Effector CD8-positive, alpha-beta T cell (primary cell): ENCODE measurements around the gene TSHZ1.

ENCODE experiments used
- DNase-seq: peaks from one replicate; lab custom pipeline; 2025; lab: John Stamatoyannopoulos, UW
- total RNA-seq, 4 experiments: gene quantifications; one replicate each; lab custom pipeline; 2026; lab: John Stamatoyannopoulos, UW

TSHZ1 gene, protein sequence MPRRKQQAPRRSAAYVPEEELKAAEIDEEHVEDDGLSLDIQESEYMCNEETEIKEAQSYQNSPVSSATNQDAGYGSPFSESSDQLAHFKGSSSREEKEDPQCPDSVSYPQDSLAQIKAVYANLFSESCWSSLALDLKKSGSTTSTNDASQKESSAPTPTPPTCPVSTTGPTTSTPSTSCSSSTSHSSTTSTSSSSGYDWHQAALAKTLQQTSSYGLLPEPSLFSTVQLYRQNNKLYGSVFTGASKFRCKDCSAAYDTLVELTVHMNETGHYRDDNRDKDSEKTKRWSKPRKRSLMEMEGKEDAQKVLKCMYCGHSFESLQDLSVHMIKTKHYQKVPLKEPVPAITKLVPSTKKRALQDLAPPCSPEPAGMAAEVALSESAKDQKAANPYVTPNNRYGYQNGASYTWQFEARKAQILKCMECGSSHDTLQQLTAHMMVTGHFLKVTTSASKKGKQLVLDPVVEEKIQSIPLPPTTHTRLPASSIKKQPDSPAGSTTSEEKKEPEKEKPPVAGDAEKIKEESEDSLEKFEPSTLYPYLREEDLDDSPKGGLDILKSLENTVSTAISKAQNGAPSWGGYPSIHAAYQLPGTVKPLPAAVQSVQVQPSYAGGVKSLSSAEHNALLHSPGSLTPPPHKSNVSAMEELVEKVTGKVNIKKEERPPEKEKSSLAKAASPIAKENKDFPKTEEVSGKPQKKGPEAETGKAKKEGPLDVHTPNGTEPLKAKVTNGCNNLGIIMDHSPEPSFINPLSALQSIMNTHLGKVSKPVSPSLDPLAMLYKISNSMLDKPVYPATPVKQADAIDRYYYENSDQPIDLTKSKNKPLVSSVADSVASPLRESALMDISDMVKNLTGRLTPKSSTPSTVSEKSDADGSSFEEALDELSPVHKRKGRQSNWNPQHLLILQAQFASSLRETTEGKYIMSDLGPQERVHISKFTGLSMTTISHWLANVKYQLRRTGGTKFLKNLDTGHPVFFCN (N-terminal part only)
- total RNA-seq = 52.9 to 89.0 (median 66.5) reads per million in 4 experiments

DNA sequence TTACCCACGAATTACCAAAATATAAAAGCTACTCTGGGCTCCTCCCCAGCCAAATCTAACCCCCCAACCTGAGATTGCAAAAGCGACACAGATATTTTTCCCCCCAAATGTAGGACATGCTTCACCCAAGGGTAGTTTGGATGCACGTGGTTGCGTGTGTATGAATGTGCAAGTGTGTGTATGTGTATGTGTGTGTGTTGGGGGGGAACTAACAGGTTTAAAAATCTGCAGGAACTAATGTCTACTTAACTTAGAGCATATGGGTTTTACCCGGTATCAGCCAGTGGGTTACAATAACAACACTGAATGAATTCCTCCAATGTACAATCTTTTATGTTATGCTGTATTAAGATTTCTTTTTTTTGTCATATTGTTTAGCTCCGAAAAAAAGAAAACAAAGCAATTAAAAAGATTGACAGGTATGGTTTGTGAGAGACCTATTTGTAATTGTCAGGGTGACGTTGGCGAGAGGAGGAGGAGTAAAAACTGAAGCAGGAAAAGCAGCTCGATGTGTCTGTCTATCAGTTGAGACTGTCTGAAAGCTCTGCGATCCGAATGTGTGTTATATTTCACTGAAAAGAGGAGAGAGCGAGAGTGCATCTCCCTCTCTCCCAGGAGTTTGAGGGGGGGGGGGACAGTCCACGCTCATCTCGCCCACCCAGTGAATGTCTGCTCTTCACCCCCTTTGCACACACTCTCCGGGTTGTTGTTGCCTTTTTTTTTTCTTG lies at the start of gene TSHZ1:
TSS of gene TSHZ1 (plus strand) at position 524 of the 728 bp plus-strand sequence. CDS start 1,080 bp downstream, outside the sequence.
- DNase-seq = peak; percentile 24

DNA sequence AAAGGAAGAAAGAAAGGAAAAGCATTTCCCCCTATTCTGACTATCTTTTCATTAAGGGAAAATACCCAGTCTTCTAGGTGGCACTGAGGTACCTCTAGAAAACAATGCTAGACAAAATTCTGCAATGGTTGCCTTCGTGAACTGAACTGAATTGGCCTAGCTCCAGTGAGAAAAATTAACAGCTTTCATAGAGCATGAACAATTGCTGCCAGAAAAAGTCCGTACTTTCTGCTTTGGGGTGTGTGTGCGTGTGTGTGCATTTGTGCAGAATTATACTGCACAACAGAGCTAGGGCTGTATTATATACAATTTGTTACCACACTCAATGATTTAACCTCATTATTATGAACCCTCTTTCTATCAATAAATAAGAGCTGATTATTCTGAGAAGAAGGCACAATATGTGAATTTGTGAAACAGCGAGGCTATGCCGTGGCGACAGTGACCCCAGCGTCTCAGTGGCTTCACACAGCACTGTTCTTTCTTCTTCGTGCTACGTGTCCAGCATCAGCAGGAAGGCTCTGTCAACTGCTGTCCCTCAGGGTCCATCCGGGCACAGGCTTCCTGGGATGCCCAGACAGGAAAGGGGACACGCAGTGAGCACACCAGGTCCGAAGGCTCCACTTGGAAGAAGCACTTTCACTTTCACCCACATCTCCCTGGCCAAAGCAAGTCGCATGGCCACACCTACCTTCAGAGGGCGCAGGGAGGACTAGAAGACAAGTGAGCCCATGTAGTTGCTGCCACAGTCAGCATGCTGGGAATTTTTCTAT lies 49.2 kb upstream of the TSHZ1 start:
- DNase-seq = peak; percentile 2

DNA sequence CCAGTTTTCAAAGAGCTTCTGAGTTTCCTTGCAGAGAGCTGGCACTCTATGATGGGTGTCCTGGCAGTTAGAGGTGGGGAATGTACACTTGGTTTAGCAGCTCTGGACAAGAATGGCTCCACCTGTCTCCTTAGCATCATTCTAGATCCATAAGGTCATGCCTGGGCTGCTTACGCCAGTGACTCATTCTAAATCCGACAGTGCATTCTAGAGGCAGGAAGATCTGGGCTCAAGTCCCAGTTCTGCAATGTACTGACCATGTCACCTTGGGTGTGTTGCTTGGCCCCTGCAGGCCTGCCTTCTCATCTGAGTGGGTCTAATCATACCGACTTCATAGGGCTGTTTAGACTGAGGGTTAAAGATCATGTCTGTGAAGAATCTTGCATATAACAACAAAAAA lies 48.1 kb upstream of the TSHZ1 start:
- DNase-seq = no peak

GRCh38 chr18:75162978-75163377 lies 47.6 kb upstream of the TSHZ1 start:
- DNase-seq = no peak

DNA sequence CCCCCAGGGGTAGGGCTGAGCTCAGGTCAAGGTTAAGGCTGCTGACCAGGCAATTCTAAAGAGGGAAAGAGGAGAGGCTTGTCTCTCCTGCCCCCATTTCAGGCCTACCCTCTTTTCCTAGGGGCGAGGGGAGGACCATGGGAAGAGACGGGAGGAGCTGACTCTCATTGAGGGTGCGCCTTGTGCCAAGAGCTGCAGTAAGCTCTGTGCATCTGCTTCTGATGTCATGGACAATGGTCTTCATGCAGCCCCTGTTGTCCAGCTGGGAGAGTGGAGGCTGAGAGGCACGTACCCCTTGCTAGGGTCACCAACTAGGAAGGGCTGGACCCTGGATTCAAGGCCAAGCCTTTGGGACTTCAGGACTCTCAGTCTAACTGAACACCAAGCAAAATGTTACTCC lies 46.9 kb upstream of the TSHZ1 start:
- no peak for DNase-seq

DNA sequence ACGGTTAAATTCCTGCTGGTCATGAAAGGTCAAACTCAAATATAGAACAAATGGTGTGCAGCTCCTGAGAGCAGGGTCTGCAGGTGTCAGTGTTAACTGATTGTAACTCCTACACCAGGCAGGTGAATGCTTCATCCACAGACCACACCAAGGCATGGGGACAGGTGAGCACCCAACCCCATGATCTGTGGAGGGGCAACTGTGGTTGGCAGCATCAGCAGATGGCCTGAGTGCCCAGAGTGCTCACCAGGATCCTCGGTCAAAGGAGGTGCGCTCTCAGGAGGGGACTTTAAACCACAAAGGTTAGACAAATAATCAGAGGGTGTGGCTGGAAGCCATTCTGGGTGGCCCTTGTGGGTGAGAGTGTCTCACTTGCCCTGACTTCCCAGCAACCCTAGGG lies 46.1 kb upstream of the TSHZ1 start:
- DNase-seq = no peak

DNA sequence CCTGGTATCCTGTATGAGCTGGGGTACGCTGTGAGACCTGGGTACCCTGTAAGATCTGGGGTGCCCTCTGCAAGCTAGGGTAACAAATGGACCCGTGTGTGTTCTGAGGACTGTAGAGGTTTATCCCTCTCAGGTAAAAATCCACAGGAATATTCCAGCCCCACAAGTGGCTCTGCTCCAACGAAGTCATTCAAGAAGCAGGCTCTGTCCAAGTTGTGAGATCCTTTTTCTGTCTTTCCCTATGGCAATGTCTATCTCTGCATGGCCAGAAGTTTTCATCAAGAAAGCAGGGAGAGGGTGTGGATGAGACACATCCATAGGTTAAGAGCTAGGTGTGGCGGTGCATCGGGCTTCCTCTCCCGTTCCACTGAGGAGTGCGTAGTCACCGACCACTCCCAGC lies 44.7 kb upstream of the TSHZ1 start:
- DNase-seq = no peak

DNA sequence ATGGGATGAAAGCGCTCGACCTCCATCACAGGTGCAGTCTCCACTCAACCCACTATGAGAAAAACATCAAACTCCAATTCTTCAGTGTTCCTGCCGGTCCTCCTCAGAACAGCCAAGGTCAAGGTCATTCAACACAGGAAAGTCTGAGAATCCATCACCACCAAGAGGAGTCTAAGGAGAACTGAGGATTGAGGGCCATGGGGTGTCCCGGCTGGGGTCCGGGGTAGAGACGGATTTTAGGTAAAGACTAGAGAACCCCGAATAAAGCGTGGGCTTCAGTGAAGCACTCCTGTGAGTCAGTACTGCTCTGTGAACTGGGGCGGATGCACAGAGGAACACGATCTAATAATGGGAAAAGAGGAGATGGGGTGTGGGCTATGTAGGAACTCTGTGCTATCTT lies 43.5 kb upstream of the TSHZ1 start:
- no peak for DNase-seq

DNA sequence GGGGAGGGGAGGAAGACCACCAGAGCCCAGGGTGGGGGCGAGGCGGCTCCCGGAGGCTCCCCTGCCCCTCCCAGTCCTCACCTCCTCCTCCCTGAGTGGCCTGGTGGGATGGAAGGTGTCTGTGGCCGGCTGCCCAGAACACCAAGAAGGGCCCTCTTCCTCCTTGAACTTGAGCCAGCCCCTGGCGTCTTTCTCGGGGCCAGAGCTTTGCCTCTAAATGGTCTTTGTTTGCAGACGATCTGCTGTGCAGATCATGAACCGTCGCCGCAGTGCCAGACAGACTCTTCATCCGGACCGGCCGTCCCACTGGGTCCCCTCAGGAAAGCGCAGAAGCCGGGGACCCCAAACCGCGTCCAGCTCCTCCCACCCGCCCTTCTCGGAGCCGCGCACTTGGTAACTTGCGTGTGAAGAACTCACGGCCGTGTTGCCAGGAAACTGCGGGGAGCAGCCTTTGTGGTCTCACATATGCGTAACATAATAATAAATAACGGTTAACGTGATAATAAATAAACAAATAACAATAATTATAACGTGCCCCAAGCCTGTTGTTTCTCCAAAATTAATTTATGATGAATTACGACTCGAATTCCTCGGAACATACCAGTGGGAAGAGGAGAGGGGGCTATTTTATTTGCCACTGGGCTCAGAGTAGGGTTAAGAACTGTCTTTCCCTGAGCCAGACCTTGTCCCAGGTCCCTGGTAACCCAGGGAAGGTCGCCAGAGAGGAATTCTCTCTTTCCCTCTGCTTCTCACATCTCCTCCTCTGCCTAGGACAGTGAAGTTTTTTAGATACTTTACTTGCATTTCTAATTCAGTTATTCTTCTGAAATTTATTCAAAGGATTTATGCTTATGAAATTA lies 42.6 kb upstream of the TSHZ1 start:
- no peak for DNase-seq

DNA sequence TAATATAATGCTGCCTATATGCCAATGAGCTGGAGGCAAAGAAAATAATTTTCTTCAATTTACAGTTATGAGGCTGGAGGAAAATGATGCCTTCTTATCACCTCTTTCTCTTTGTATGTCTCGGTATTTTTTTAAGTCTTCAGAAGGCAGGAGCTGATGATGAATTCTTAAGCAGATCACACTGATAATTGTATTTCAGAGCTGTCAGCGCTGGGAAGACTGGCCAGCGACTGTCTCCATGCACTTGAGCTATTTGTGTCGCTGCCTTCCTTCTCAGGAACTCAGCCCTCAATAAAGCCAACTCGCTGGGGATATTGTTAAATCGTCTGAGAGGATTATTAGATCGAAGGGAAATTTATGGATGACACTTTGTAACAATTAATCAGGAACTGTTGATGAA lies 42.0 kb upstream of the TSHZ1 start:
- DNase-seq = no peak

DNA sequence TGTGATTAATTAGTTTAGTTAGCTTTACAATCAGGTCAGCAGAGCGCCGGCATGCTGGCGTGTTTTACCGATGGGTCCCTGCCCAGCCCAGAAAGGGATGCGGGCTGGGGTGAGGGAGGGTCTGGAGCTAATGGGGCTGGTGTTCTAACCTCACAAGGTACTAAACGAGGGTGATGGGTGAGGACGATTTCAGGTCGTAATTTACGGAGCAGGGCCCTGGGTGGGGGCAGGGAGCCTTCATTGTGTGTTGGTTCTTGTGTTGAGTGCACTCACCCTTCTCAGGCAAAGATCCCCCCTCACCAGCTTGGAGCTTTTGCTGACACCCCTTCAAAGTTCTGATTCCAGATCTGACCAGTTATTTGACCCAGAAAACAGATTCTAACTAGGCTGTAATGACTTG lies 41.2 kb upstream of the TSHZ1 start:
- DNase-seq = no peak

DNA sequence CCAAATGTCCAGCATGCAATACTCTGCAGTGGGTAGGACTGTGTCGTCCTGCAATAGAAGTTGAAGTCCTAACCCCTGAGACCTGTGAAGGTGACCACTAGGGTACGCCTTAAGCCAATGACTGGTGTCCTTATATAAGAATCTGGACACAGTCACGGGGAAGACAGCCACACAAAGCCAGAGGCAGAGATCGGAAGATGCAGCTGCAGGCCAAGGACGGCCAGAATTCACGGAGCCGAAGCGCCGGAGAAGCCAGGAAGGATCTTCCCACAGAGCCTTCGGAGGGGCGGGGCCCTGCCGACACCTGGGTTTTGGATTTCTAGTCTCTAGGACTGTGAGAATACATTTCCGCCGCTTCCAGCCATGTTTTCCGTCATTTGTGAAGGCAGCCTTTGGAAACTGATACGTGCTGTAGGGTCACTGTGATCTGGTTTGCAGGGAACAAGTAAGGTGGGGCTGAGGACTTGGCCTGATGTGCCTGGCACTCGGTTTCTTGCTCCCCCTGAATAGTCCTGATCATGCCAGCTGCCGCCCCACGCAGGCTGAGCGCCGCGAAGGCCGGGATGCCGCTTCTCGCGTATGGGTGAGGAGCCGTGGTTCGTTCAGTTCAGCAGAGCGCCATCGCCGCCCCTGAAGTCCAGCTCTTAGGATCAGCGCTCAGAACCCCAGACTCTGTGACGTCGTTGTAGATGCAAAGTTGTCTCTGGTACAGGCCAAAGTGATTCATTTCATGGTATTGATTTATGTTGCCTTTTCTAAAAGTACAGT lies 40.4 kb upstream of the TSHZ1 start:
- DNase-seq = no peak

- no peak for DNase-seq
Measured at GRCh38 chr18:75170916-75171315, 39.7 kb upstream of the TSHZ1 start.

GRCh38 chr18:75172299-75173124 lies 38.1 kb upstream of the TSHZ1 start:
- no peak for DNase-seq

GRCh38 chr18:75173125-75173432 lies 37.5 kb upstream of the TSHZ1 start:
- no peak for DNase-seq

DNA sequence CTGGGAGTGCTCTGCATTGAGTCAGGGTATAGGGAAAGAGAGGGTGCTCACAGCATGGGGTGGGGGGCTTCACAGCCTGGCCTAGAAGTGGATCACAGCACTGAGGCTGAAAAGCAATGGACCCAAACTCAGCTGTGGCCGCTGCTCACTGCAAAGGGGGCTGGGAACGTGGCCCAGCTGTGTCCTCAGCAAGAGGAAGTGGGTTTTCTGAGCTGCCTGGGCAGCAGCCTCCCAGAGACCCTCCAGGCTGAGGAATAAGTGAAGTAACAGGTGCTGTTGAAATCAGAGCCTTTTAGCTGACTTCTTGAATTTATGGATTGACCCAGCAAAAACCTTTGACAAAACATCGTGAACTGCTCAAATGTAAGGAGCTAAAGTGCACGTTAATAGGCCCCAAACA lies 36.9 kb upstream of the TSHZ1 start:
- DNase-seq = no peak

- DNase-seq = no peak
Measured at GRCh38 chr18:75176849-75177248, 33.7 kb upstream of the TSHZ1 start.

DNA sequence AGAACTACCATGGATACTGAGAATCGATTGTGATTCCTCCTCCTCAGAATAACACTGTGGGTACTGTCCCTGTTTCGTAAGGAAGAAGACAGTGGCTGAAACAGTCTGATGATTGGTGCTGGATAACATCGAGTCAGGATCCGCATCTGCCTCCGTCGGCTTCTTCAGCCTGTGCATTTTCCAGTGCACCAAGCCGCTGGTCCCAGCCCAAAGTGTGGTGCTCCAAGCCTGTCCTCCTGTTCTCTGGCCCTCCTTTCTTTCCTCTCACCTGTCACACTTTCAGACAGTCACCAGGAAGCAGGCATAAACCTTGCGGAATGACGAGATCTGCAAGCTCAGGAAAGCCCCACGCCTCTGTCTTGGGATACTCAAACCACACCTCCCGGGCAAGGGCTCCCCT lies 32.2 kb upstream of the TSHZ1 start:
- no peak for DNase-seq
